GM23248 (cell line): ENCODE measurements around the gene COX5A.

ENCODE experiments used
- EZH2 ChIP-seq: fragments of 200-600 bp; sonication (generic); IDR thresholded peaks from 2 replicates; pipeline ENCODE4 v1.6.1; 2018; ENCODE audit warnings: antibody characterized with exemption, mild to moderate bottlenecking; ENCODE audit not compliant: insufficient read depth, poor library complexity, severe bottlenecking
- EZH2phosphoT487 ChIP-seq: fragments of 200-600 bp; sonication (generic); IDR thresholded peaks from 2 replicates; pipeline ENCODE4 v1.6.1; 2018; ENCODE audit warnings: antibody characterized with exemption, moderate library complexity, mild to moderate bottlenecking, low read depth; ENCODE audit not compliant: insufficient read depth

DNA sequence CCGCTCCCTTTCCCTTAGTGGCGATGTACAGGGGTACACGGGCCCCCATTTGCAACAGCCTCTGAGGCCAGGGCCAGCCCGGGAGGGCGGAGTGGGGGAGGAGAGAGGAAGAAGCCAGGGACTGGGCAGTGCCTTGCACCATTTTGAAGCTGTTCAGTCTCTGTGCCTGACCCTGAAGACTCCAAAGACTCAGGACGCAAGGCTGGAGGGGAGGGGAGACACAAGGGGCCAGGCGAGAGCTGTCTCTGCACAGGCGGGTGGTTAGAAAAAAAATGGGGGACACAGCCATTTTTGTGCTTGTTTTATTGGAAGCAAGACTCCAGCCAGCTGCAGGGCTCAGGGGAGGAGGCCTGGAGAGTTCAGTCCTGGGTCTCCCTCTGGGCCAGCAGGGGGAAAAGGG is 17.1 kb upstream of the COX5A start:
- TF ChIP-seq EZH2, result no peak
- TF ChIP-seq EZH2phosphoT487, result no peak
